ENCODE results near the gene SPNS3. TPM values are rescaled to one million over a fixed set of nuclear protein-coding genes. Genes with fewer than 3 reads are reported as not detected.

The SPNS3 gene
- total and polyA plus RNA-seq, 2 donors from 2014 or later, result 1.4 to 3.7 TPM

- no peak overlapping the region for H3K9ac ChIP-seq (ENCODE audit: low read length in 3 of 3)
- peak overlapping the region; percentile 47 to 67 for H3K27ac ChIP-seq (ENCODE audit: low read depth in 2 of 2, low read length in 2 of 2)
- DNase-seq (peak in 1 of 5 donors; percentile 84), FAIRE-seq (no peak)
- H3K9me3 ChIP-seq (ENCODE audit: control insufficient read depth in 2 of 3, insufficient read depth in 1 of 3, low read length in 3 of 3), result no peaks in the 10 kb centered on the region
- intact Hi-C loops (cut with DNase I), result no loop called here
- peaks cover 0 to 17% (median 4%) of the 10 kb centered on the region in 3 donors for H3K4me1 ChIP-seq (ENCODE audit: control insufficient read depth in 2 of 3, insufficient read depth in 2 of 3, low read depth in 1 of 3, low read length in 3 of 3)
- H3K36me3 ChIP-seq (ENCODE audit: control insufficient read depth in 2 of 3, insufficient read depth in 3 of 3, low read length in 3 of 3), result peaks cover 0 to 4% (median 0%) of the 10 kb centered on the region in 3 donors
- no peak for TF ChIP-seq CTCF (IDR thresholded peaks at IDR 0.05; ENCODE audit: borderline replicate concordance, extremely low read depth, insufficient read depth)
- H3K4me3 ChIP-seq (ENCODE audit: low read length in 3 of 3), result no peak overlapping the region
- H3K27me3 ChIP-seq (ENCODE audit: control insufficient read depth, insufficient read depth, low read length), result no peaks in the 10 kb centered on the region
Observed at GRCh38 chr17:4536742-4537411, 103.1 kb downstream of the SPNS3 start.

Other genes with a start within 250 kb of the SPNS3 start
- gene ANKFY1, start 170.0 kb upstream of the SPNS3 start, total RNA-seq, result 61.7 TPM
- 10.9 TPM for gene ANKFY1, start 170.0 kb upstream of the SPNS3 start, polyA plus RNA-seq (ENCODE audit: insufficient read depth, low read depth, low replicate concordance)
- gene UBE2G1, start 67.3 kb upstream of the SPNS3 start, total RNA-seq, result 50.9 TPM
- 26.7 TPM for gene UBE2G1, start 67.3 kb upstream of the SPNS3 start, polyA plus RNA-seq (ENCODE audit: insufficient read depth, low read depth, low replicate concordance)
- gene SPNS2, start 64.9 kb downstream of the SPNS3 start, total RNA-seq, result 60.5 TPM
- 75.1 TPM for gene SPNS2, start 64.9 kb downstream of the SPNS3 start, polyA plus RNA-seq (ENCODE audit: insufficient read depth, low read depth, low replicate concordance)
- gene MYBBP1A, start 121.4 kb downstream of the SPNS3 start, total RNA-seq, result 51.6 TPM
- gene MYBBP1A, start 121.4 kb downstream of the SPNS3 start, polyA plus RNA-seq (ENCODE audit: insufficient read depth, low read depth, low replicate concordance), result 11.9 TPM
- gene GGT6, start 126.6 kb downstream of the SPNS3 start, total RNA-seq, result 16.8 TPM
- 51.4 TPM for gene GGT6, start 126.6 kb downstream of the SPNS3 start, polyA plus RNA-seq (ENCODE audit: insufficient read depth, low read depth, low replicate concordance)
- gene SMTNL2, start 150.6 kb downstream of the SPNS3 start, total RNA-seq, result 25.6 TPM
- gene SMTNL2, start 150.6 kb downstream of the SPNS3 start, polyA plus RNA-seq (ENCODE audit: insufficient read depth, low read depth, low replicate concordance), result 58.1 TPM
- gene ALOX15, start 207.7 kb downstream of the SPNS3 start, total RNA-seq, result not detected
- not detected for gene ALOX15, start 207.7 kb downstream of the SPNS3 start, polyA plus RNA-seq (ENCODE audit: insufficient read depth, low read depth, low replicate concordance)